ENCODE data around the gene MBD3L3. TPM values are rescaled to one million over a fixed set of nuclear protein-coding genes. Genes with fewer than 3 reads are reported as not detected.

The MBD3L3 gene
- total and polyA plus RNA-seq, 2 experiments from 2014 or later, result not detected

GRCh38 chr19:7010722-7011593 is 47.5 kb downstream of the MBD3L3 start:
- H4K20me1 ChIP-seq (ENCODE audit: insufficient read depth), result no peaks in the 10 kb centered on the region
- 0 out of 2 replicates have a peak, but pooled peaks cover 4% of the 10 kb centered on the region for H3K27me3 ChIP-seq (replicated peaks; ENCODE audit: insufficient read depth)
- no peak overlapping the region for H2AFZ ChIP-seq
- no peak overlapping the region for H3K27ac ChIP-seq
- H3K36me3 ChIP-seq (ENCODE audit: low read depth), result no peaks in the 10 kb centered on the region
- no peaks in the 10 kb centered on the region for H3K9me3 ChIP-seq (ENCODE audit: low read depth)
- no peak for TF ChIP-seq EZH2phosphoT487 (IDR thresholded peaks at IDR 0.05; ENCODE audit: insufficient read depth, low read depth)
- no peak for TF ChIP-seq EZH2 (IDR thresholded peaks at IDR 0.05; ENCODE audit: insufficient read depth, poor library complexity, severe bottlenecking)
- H3K4me1 ChIP-seq (ENCODE audit: insufficient read depth), result no peaks in the 10 kb centered on the region
- no peak overlapping the region for H3K9ac ChIP-seq
- WGBS, 2 experiments (ENCODE audit: low coverage in 1 of 2, low lambda C conversion rate in 2 of 2, missing lambda C conversion rate in 2 of 2), result 71 to 72% methylated on average over 12 of the region's 12 CpGs
- in situ Hi-C loops (cut with MboI), result no loop called here
- no peak overlapping the region for H3K4me2 ChIP-seq (ENCODE audit: unreplicated experiment)
- no peaks in the 10 kb centered on the region for H3K79me2 ChIP-seq (ENCODE audit: insufficient read depth)
- H3F3A ChIP-seq (ENCODE audit: insufficient read depth), result peaks cover 9% of the 10 kb centered on the region; the same call in 1 of the 2 replicates
- H3K4me3 ChIP-seq, result no peak overlapping the region
- no peak for DNase-seq
- no peaks in the 10 kb centered on the region for H3K9me2 ChIP-seq (ENCODE audit: insufficient read depth)

GRCh38 chr19:7007859-7008258 is 50.6 kb downstream of the MBD3L3 start:
- Histone ChIP-seq H3F3A (ENCODE audit: insufficient read depth) (no peaks in the 10 kb centered on the region), H3K4me1 (ENCODE audit: insufficient read depth) (no peaks in the 10 kb centered on the region), H3K79me2 (ENCODE audit: insufficient read depth) (no peaks in the 10 kb centered on the region), H3K27ac (no peak overlapping the region), H2AFZ (no peak overlapping the region), H3K4me3 (no peak overlapping the region), H3K36me3 (ENCODE audit: low read depth) (no peaks in the 10 kb centered on the region), H3K9me3 (ENCODE audit: low read depth) (no peaks in the 10 kb centered on the region), H3K9ac (no peak overlapping the region), H3K27me3 (replicated peaks; ENCODE audit: insufficient read depth) (no peaks in the 10 kb centered on the region), H3K4me2 (ENCODE audit: unreplicated experiment) (no peak overlapping the region), H3K9me2 (ENCODE audit: insufficient read depth) (no peaks in the 10 kb centered on the region), H4K20me1 (ENCODE audit: insufficient read depth) (no peaks in the 10 kb centered on the region)
- in situ Hi-C loops (cut with MboI), result no loop called here
- DNase-seq, result no peak
- TF ChIP-seq EZH2phosphoT487 (IDR thresholded peaks at IDR 0.05; ENCODE audit: insufficient read depth, low read depth), result no peak
- TF ChIP-seq EZH2 (IDR thresholded peaks at IDR 0.05; ENCODE audit: insufficient read depth, poor library complexity, severe bottlenecking), result no peak
- WGBS, 2 experiments (ENCODE audit: low coverage in 1 of 2, low lambda C conversion rate in 2 of 2, missing lambda C conversion rate in 2 of 2), result 9 to 22% methylated on average over 4 of the region's 4 CpGs

Other genes with a start within 250 kb of the MBD3L3 start
- gene ADGRE1, start 171.1 kb downstream of the MBD3L3 start, total RNA-seq (2014; rRNA removed; shearing (Covaris generic)), result not detected in 2 replicates
- gene ADGRE1, start 171.1 kb downstream of the MBD3L3 start, polyA plus RNA-seq (2016; fragmentation: Nextera tagmentation; extraction: Ambion mirVana), result not detected in 2 replicates
- gene MBD3L2B, start 37.2 kb downstream of the MBD3L3 start, total RNA-seq (2014; rRNA removed; shearing (Covaris generic)), result not detected in 2 replicates
- gene MBD3L2B, start 37.2 kb downstream of the MBD3L3 start, polyA plus RNA-seq (2016; fragmentation: Nextera tagmentation; extraction: Ambion mirVana), result not detected in 2 replicates
- gene MBD3L5, start 28.1 kb downstream of the MBD3L3 start, total RNA-seq (2014; rRNA removed; shearing (Covaris generic)), result not detected in 2 replicates
- not detected in 2 replicates for gene MBD3L5, start 28.1 kb downstream of the MBD3L3 start, polyA plus RNA-seq (2016; fragmentation: Nextera tagmentation; extraction: Ambion mirVana)
- not detected in 2 replicates for gene MBD3L4, start 18.5 kb downstream of the MBD3L3 start, total RNA-seq (2014; rRNA removed; shearing (Covaris generic))
- not detected in 2 replicates for gene MBD3L4, start 18.5 kb downstream of the MBD3L3 start, polyA plus RNA-seq (2016; fragmentation: Nextera tagmentation; extraction: Ambion mirVana)
- not detected in 2 replicates for gene MBD3L2, start 9.4 kb downstream of the MBD3L3 start, total RNA-seq (2014; rRNA removed; shearing (Covaris generic))
- not detected in 2 replicates for gene MBD3L2, start 9.4 kb downstream of the MBD3L3 start, polyA plus RNA-seq (2016; fragmentation: Nextera tagmentation; extraction: Ambion mirVana)
- gene ZNF557, start 11.0 kb upstream of the MBD3L3 start, total RNA-seq (2014; rRNA removed; shearing (Covaris generic)), result 9.4 and 13.8 TPM in 2 replicates
- gene ZNF557, start 11.0 kb upstream of the MBD3L3 start, polyA plus RNA-seq (2016; fragmentation: Nextera tagmentation; extraction: Ambion mirVana), result 4.6 and 4.7 TPM in 2 replicates
- gene INSR, start 235.7 kb upstream of the MBD3L3 start, total RNA-seq (2014; rRNA removed; shearing (Covaris generic)), result 11.7 and 13.0 TPM in 2 replicates
- 5.8 and 6.2 TPM in 2 replicates for gene INSR, start 235.7 kb upstream of the MBD3L3 start, polyA plus RNA-seq (2016; fragmentation: Nextera tagmentation; extraction: Ambion mirVana)

Data from GM23248 (cell line).